HepG2 (cell line): Measurements from ENCODE around the gene TRIM23. TPM values are rescaled to one million over a fixed set of nuclear protein-coding genes. Genes with fewer than 3 reads are reported as not detected.

Experiments used
- ATF4 ChIP-seq, 2 experiments: fragments of 450-650 bp in 1 of 2; sonication (generic) in 1 of 2; formaldehyde crosslinking; IDR thresholded peaks; 2 replicates each; pipeline versions ENCODE4 v1.5.0 to v1.8.0; 2020 to 2022; ENCODE audit warnings: mild to moderate bottlenecking in 1 of 2, missing genetic modification reagents in 1 of 2
- CREB3 ChIP-seq: sonication (generic); formaldehyde crosslinking; IDR thresholded peaks from 2 replicates; pipeline ENCODE4 v1.5.0; 2020; ENCODE audit warnings: missing genetic modification reagents
- FOSL2 ChIP-seq: sonication (generic); formaldehyde crosslinking; IDR thresholded peaks from 2 replicates; pipeline ENCODE4 v1.4.0; 2020; ENCODE audit warnings: missing genetic modification reagents
- KLF15 ChIP-seq: sonication (generic); formaldehyde crosslinking; IDR thresholded peaks from 2 replicates; pipeline ENCODE4 v1.8.1; 2023; ENCODE audit warnings: borderline replicate concordance, mild to moderate bottlenecking, inconsistent platforms, missing genetic modification reagents, mixed read lengths
- NFKB2 ChIP-seq: sonication (generic); formaldehyde crosslinking; IDR thresholded peaks from 2 replicates; pipeline ENCODE4 v1.4.0; 2020; ENCODE audit warnings: missing genetic modification reagents, borderline replicate concordance
- POLR2AphosphoS2 ChIP-seq: IDR thresholded peaks from 2 replicates; pipeline ENCODE4 v1.6.1; 2011; ENCODE audit warnings: low read depth, low read length, improper control_type of control experiment
- SIN3A ChIP-seq: IDR thresholded peaks from 2 replicates; pipeline ENCODE4 v1.6.1; 2011; ENCODE audit warnings: low read depth, mild to moderate bottlenecking, control low read depth, low read length, borderline replicate concordance
- USF2 ChIP-seq, 2 experiments: sonication (generic) in 1 of 2; formaldehyde crosslinking in 1 of 2; IDR thresholded peaks; 2 replicates each; pipeline versions ENCODE4 v1.5.1 to v1.6.1; 2011 to 2020; ENCODE audit warnings: borderline replicate concordance in 1 of 2, low read depth in 1 of 2, low read length in 1 of 2, mild to moderate bottlenecking in 1 of 2, missing genetic modification reagents in 1 of 2, moderate library complexity in 1 of 2
- ZFP36L2 ChIP-seq: sonication (generic); formaldehyde crosslinking; IDR thresholded peaks from 2 replicates; pipeline ENCODE4 v1.4.0; 2020; ENCODE audit warnings: missing genetic modification reagents
- ZMAT5 ChIP-seq: sonication (generic); formaldehyde crosslinking; IDR thresholded peaks from 2 replicates; pipeline ENCODE4 v1.5.0; 2020; ENCODE audit warnings: mild to moderate bottlenecking, low read depth, missing genetic modification reagents, borderline replicate concordance
- ZNF256 ChIP-seq: sonication (generic); formaldehyde crosslinking; conservative IDR thresholded peaks from 2 replicates; pipeline ENCODE4 v1.4.0; 2020; ENCODE audit warnings: missing genetic modification reagents
- ZNF720 ChIP-seq: sonication (generic); formaldehyde crosslinking; IDR thresholded peaks from 2 replicates; pipeline ENCODE4 v1.4.0; 2020; ENCODE audit warnings: missing genetic modification reagents
- ZNF841 ChIP-seq: sonication (generic); formaldehyde crosslinking; IDR thresholded peaks from 2 replicates; pipeline ENCODE4 v1.8.1; 2023; ENCODE audit warnings: missing genetic modification reagents, borderline replicate concordance
- polyA plus RNA-seq, 8 experiments: library from polyadenylated mRNA; depleted of rRNA in 3 of 8; stranded (reverse) in 7 of 8; unstranded in 1 of 8; fragments of >200 nt; fragmentation: Illumina TruSeq in 4 of 8; extraction: Trizol in 4 of 8; gene quantifications; 2 replicates each; pipeline versions ENCODE4 v1.2.1 to v1.2.3, GENCODE V29; 2011 to 2016; ENCODE audit warnings: low read depth in 4 of 8, missing spikeins in 1 of 8, mixed read lengths in 1 of 8; ENCODE audit not compliant: insufficient read depth in 1 of 8
- total RNA-seq, 5 experiments: library from RNA; depleted of rRNA; stranded (reverse); fragments of >200 nt; fragmentation: Illumina TruSeq; extraction: Trizol; gene quantifications; 2 replicates each; pipeline ENCODE4 v1.2.3, GENCODE V29; 2016; ENCODE audit warnings: low read depth in 1 of 5
- TF ChIP-seq, protein P1 (sequence below): IDR thresholded peaks from 2 replicates; pipeline ENCODE4 v1.6.1; 2016; ENCODE audit warnings: missing compliant biosample characterization, missing genetic modification reagents, borderline replicate concordance
- TF ChIP-seq, protein P2 (sequence below): sonication (generic); formaldehyde crosslinking; IDR thresholded peaks from 2 replicates; pipeline ENCODE4 v1.4.0; 2020; ENCODE audit warnings: missing genetic modification reagents

Gene TRIM23
- total and polyA plus RNA-seq, 2 of the 13 experiments (the other 11 are each of a cell fraction or from before 2014, with no cell fraction given): 4.6 to 11.4 TPM

GRCh38 chr5:65562731-65563701 is 61.1 kb downstream of the TRIM23 start, which contains the start of the genes CENPK and PPWD1 (continued):
- TF ChIP-seq KLF15 (no peak), ZNF720 (CRISPR knock-in tag) (no peak), FOSL2 (CRISPR knock-in tag) (peak; percentile 19; the same call in 1 of the 2 replicates), ZNF256 (no peak), NFKB2 (CRISPR knock-in tag) (peak; percentile 82; the same call in 1 of the 2 replicates), ZNF841 (CRISPR knock-in tag) (no peak), SIN3A (peak; percentile 91; the same call in 1 of the 2 replicates), USF2 (IDR thresholded peaks at IDR 0.05; ENCODE audit: low read depth, low read length) (no peak), USF2 (CRISPR knock-in tag; IDR thresholded peaks at IDR 0.05; ENCODE audit: borderline replicate concordance) (no peak), ATF4 (CRISPR knock-in tag; IDR thresholded peaks at IDR 0.05) (no peak; a peak in 1 of 4 replicates), ZMAT5 (CRISPR knock-in tag) (no peak), ZFP36L2 (CRISPR knock-in tag) (no peak), POLR2AphosphoS2 (no peak), CREB3 (no peak)
- TF ChIP-seq, protein P1, sequence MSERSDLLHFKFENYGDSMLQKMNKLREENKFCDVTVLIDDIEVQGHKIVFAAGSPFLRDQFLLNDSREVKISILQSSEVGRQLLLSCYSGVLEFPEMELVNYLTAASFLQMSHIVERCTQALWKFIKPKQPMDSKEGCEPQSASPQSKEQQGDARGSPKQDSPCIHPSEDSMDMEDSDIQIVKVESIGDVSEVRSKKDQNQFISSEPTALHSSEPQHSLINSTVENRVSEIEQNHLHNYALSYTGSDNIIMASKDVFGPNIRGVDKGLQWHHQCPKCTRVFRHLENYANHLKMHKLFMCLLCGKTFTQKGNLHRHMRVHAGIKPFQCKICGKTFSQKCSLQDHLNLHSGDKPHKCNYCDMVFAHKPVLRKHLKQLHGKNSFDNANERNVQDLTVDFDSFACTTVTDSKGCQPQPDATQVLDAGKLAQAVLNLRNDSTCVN (CRISPR knock-in tag): no peak
- TF ChIP-seq, protein P2, sequence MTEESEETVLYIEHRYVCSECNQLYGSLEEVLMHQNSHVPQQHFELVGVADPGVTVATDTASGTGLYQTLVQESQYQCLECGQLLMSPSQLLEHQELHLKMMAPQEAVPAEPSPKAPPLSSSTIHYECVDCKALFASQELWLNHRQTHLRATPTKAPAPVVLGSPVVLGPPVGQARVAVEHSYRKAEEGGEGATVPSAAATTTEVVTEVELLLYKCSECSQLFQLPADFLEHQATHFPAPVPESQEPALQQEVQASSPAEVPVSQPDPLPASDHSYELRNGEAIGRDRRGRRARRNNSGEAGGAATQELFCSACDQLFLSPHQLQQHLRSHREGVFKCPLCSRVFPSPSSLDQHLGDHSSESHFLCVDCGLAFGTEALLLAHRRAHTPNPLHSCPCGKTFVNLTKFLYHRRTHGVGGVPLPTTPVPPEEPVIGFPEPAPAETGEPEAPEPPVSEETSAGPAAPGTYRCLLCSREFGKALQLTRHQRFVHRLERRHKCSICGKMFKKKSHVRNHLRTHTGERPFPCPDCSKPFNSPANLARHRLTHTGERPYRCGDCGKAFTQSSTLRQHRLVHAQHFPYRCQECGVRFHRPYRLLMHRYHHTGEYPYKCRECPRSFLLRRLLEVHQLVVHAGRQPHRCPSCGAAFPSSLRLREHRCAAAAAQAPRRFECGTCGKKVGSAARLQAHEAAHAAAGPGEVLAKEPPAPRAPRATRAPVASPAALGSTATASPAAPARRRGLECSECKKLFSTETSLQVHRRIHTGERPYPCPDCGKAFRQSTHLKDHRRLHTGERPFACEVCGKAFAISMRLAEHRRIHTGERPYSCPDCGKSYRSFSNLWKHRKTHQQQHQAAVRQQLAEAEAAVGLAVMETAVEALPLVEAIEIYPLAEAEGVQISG (CRISPR knock-in tag): peak; percentile 73
